Activated CD8-positive, alpha-beta T cell treated with anti-CD3 and anti-CD28 coated beads for 36 hours (primary cell): Measurements from ENCODE around the gene TMTC4. TPM values are rescaled to one million over a fixed set of nuclear protein-coding genes. Genes with fewer than 3 reads are reported as not detected.

Experiments
- ATAC-seq: fragments of 200-7000 bp; cut with Tn5 transposase; one replicate; pipeline ENCODE4 v1.10.0; 2021; ENCODE audit warnings: mild to moderate bottlenecking, moderate library complexity
- CTCF ChIA-PET: fragments of 350-600 bp; sonication (Branson Sonifier 250); formaldehyde crosslinking; loops from one replicate; lab custom pipeline; 2021; ENCODE audit warnings: antibody characterized with exemption; lab: Charles Lee
- POLR2A ChIA-PET: fragments of 350-600 bp; sonication (Branson Sonifier 250); formaldehyde crosslinking; loops from one replicate; lab custom pipeline; 2021; ENCODE audit warnings: antibody characterized with exemption; lab: Charles Lee
- DNase-seq: peaks from one replicate; pipeline ENCODE4 v3.0.0-alpha.2; 2020
- H3K27ac Mint-ChIP-seq: one replicate; pipeline ENCODE4 v1.8.0; 2021; ENCODE audit warnings: mild to moderate bottlenecking, mixed read lengths
- H3K27me3 Mint-ChIP-seq: one replicate; pipeline ENCODE4 v1.8.0; 2021; ENCODE audit warnings: mixed read lengths
- H3K36me3 Mint-ChIP-seq: one replicate; pipeline ENCODE4 v1.8.0; 2021; ENCODE audit warnings: low read depth, mixed read lengths
- H3K4me1 Mint-ChIP-seq: one replicate; pipeline ENCODE4 v1.8.0; 2021; ENCODE audit warnings: low read depth, mixed read lengths
- H3K4me3 Mint-ChIP-seq: one replicate; pipeline ENCODE4 v1.8.0; 2021; ENCODE audit warnings: mild to moderate bottlenecking, moderate library complexity, mixed read lengths
- H3K9me3 Mint-ChIP-seq: one replicate; pipeline ENCODE4 v1.8.0; 2021; ENCODE audit warnings: mixed read lengths
- CTCF ChIP-seq: fragments of 200-600 bp; IDR thresholded peaks from one replicate; pipeline ENCODE4 v1.8.0; 2022; ENCODE audit warnings: antibody characterized with exemption, mild to moderate bottlenecking
- intact Hi-C: fragments of 100-400 bp; cut with micrococcal nuclease; formaldehyde crosslinking; loops from one replicate; pipeline ENCODE4 v1.10.0; 2022
- total RNA-seq, 2 experiments: library from RNA; stranded (reverse); gene quantifications; one replicate each; pipeline ENCODE4 v1.2.3, GENCODE V29; 2021

TMTC4 gene
- total RNA-seq, 2 experiments from 2014 or later: 13.3 to 16.1 TPM

GRCh38 chr13:100560498-100561157, 114.0 kb downstream of the TMTC4 start:
- no peak for TF ChIP-seq CTCF
- POLR2A ChIA-PET: interaction anchor here (0.6 kb wide), 1 partner anchor 28 kb away, joined by 3 read pairs; the partner anchor contains the start of gene GGACT
- no peak overlapping the region for H3K4me3 Mint-ChIP-seq

DNA sequence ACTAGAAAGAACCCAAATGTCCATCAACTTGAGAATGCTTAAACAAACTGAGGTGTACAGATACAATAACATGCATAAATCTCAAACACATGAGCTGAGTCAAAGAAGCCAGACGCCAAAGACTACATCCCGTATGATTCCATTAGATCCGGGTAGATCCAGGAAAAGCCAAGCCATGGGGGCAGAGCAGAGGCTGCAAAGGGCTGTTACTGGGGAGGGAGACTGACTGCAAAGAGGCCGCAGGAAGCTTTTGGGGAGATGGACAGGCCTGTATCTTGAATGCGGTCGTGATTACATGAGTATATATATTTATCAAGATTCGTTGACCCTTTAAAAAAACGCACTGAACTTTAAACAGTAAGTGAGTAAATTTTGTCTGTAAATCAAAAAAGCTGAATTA, 114.7 kb downstream of the TMTC4 start:
- CTCF ChIA-PET: interaction anchor here (1.5 to 4.9 kb wide), 3 partner anchors 13 to 28 kb away, joined by 3 to 28 read pairs (median 4); no protein-coding TSS in a partner anchor
- POLR2A ChIA-PET: interaction anchor here (0.6 kb wide), 1 partner anchor 28 kb away, joined by 3 read pairs; the partner anchor contains the start of gene GGACT
- H3K36me3 Mint-ChIP-seq: peaks cover under 1% of the 10 kb centered on the region
- ATAC-seq (no peak), DNase-seq (no peak)
- H3K4me3 Mint-ChIP-seq: no peak overlapping the region
- H3K27ac Mint-ChIP-seq: no peak overlapping the region
- intact Hi-C loops: no loop called here
- no peak for TF ChIP-seq CTCF
- H3K4me1 Mint-ChIP-seq: no peaks in the 10 kb centered on the region
- H3K27me3 Mint-ChIP-seq: no peaks in the 10 kb centered on the region
- no peaks in the 10 kb centered on the region for H3K9me3 Mint-ChIP-seq

More at GRCh38 chr13:100560498-100561157, 114.0 kb downstream of the TMTC4 start:
- CTCF ChIA-PET: interaction anchor here (1.5 to 4.9 kb wide), 3 partner anchors 12 to 27 kb away, joined by 3 to 28 read pairs (median 4); no protein-coding TSS in a partner anchor
- ATAC-seq: no peak
- intact Hi-C loops: no loop called here
- no peak overlapping the region for H3K27ac Mint-ChIP-seq
- H3K36me3 Mint-ChIP-seq: no peaks in the 10 kb centered on the region
- no peak for DNase-seq
- no peaks in the 10 kb centered on the region for H3K9me3 Mint-ChIP-seq
- peaks cover 2% of the 10 kb centered on the region for H3K4me1 Mint-ChIP-seq
- no peaks in the 10 kb centered on the region for H3K27me3 Mint-ChIP-seq

Other genes with a start within 250 kb of the TMTC4 start
- gene GGACT, start 86.0 kb downstream of the TMTC4 start, total RNA-seq: 1 to 10 TPM; 4.0 to 5.3 TPM